HG02973 (cell line): ENCODE results near the gene KLF16.

Source experiments
- ATAC-seq: cut with Tn5 transposase; IDR thresholded peaks from one replicate; pipeline ENCODE4 v1.9.1; 2021; ENCODE audit warnings: moderate library complexity; ENCODE audit not compliant: unreplicated experiment

The KLF16 gene

GRCh38 chr19:1811942-1812425, 51.4 kb downstream of the KLF16 start, which contains the start of gene ATP8B3:
ATP8B3 (minus strand) TSS chr19:1812276; CDS start chr19:1811736, 540 bp downstream.
- peak; percentile 9 for ATAC-seq

- no peak for ATAC-seq
Measured at GRCh38 chr19:1811472-1811894, 51.9 kb downstream of the KLF16 start.

DNA sequence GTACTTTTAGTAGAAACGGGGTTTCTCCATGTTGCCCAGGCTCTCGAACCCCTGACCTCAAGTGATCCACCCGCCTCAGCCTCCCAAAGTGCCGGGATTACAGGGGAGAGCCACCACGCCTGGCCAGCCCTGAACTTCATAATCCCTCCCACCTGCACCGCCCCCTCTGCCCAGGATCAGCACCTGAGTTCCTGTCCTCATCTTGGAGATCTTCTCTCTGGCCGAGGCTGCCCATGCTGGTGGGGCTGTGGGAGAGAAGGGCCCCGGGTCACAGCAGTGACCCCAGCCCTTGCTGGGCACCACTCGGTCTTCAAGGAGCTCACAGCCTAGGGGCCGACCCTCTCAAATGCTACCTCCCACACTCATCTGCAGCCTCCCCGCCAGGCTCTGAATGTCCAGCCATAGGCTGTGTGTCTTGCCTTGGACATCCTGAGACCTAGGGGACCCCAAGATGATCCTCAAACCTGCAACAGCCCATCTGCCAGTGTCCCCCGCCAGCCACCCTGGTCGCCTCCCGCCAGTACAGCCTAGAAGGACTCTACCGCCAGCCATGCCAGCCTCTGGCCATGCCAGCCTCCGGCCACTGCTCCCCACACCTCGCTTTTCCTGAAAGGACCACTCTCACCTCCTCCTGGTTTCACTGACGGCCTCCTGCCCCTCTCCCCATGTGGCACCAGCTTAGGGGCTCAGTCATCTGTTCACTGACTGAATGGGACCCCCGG, 52.8 kb downstream of the KLF16 start:
- no peak for ATAC-seq

GRCh38 chr19:1809678-1810077, 53.7 kb downstream of the KLF16 start:
- no peak for ATAC-seq

DNA sequence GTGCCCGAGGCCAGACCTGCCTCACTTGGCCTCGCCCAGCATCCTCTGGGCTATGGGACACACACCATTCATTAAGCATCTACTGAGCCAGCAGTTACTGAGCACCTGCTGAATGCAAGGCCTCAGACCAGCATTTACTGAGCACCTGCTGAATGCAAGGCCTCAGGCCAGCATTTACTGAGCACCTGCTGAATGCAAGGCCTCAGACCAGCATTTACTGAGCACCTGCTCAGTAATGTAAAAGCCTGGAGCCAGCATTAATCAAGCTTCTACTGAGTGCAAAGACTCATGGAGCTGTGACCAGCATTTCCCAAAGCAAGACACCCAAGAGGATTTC, 55.0 kb downstream of the KLF16 start:
- no peak for ATAC-seq

DNA sequence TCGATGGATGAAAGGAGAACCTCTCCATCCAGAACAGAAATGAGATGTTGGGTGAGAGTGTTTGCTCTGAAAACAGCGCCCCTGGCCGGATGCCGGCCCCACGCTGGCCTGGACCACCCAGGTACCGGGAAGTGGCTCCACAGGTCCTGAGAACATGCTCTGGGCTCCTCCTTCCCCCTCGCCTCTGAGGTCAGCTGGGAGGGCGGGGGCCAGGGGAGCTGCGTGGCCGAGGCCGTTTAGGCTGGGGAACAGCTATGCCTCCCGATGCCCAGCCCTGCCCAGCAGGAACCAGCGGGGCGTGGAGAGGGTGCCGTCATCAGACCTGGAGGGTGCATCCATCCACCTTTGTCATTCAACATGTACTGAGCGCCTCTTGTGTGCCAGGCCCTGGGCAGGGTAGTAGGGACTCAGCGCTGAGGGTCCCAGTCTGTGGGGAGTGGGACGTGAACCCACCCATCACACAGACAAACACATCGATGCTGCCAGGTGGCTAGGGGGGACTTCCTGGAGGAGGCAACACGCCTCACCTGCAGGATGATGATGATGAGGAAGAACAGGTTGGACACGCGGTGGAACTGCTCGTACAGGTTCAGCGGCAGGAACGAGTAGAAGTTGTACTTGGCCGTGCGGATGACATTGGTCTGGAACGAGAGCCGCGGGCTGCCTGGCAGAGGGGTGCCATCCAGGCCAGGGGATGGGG, 55.5 kb downstream of the KLF16 start:
- no peak for ATAC-seq

DNA sequence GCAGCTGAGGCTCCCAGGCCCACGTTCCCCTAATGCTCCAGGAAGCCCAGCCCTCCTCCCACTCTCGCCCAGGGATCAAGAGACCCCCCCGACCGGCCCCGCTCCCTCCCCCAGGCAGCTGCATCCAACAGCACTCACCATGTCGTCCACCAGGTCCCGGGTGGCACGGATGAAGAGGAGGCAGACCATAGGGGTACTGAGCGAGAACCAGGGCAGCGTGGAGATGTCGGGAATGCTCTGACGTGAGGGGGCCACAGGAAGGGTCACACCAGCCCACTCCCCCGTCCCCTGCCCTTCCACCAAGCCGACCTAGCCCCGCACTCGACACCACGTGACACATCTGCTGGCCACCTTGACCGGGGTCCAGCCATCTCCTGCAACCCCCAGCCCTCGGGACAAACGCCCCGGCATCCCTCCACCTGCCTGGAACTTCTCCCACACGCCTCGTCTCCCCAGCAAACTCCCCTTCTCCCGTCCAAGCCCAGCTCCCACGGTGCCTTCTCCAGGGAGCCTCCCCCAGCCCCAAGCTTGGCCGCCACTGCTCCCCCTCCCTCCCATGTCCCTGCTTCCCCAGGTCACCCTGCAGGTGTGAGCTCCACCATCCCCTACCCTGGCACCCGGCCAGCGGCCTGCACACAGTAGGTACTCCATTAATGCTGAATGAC, 56.2 kb downstream of the KLF16 start:
- ATAC-seq, result no peak

DNA sequence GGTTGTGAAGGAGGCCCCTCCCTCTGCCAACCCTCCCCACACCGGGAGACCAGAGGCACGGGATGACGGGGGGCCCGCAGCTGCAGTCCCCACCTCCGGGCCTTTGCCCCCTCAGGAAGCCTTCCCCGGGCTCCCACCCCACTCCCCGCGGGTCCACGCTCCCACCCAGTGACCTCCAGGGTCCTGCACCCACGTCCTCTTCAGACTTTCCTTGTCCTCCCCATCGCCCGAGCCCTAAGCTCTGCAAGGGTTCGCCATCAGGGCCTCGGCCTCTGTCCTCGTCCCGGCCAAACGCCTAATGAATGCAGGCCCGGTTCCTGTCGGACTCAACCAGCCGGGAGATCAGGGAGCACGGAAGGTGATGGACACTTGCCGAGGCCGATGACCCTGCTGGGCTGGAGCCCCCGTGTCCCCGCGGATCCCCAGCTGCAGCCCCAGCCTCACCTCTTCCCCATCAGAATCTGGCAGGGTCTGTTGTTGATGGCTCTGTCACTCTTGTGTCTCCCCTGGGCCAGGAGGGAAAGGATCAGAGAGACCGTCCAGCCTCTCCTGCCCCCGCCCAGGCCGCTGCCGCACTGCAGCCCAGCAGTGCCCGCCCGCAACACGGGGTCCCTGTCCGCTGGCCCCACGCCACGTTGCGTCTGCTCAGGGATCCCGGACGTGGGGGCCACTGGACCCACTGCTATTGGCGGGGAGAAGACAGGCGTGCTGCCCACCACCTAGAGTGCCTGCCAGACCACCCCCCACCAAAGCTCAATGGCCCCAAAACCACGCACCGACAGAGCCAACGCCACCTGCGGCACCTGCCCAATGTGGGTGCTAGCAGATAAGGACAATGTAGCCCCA, 57.0 kb downstream of the KLF16 start:
- no peak for ATAC-seq

DNA sequence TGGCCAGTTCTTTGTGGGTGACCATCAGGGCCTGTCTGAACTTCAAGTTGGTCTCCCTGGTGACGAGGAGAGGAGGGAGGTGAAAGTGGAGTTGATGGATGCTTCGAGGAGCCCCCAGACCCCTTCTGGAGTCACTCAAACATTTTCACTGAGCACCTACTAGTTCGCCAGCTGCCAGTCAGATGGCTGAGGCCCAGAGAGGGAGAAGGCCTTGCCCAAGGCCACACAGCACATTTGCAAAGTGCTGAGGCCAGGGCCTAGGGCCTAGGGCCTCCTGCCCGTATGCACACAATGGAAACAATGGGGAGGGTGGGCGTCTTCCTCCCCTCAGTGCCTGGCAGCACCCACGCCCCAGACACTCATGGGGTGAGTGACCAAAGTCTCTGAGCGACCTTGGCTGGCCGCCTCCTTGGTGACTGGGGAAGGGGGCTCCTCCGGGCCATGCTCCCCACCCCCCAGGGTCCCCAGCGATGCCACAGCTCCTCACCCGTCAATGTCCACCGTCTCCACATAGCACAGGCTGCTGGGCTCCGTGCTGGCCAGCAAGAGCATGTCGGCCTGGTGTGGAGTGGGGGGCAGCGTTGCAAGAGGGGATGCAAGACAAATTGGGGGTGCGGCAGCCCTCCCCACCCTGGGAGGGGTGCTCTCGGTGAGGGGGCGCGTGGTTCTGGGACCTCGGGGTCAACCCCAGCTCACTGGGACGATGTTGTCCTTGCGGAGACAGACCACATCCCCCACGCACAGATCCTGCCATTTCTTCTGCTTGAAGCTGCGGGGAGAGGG, 57.8 kb downstream of the KLF16 start:
- ATAC-seq, result no peak

- ATAC-seq, result no peak
Measured at GRCh38 chr19:1804858-1805257, 58.5 kb downstream of the KLF16 start.
